Measurements from ENCODE around the gene NCKAP1.

Gene NCKAP1

DNA sequence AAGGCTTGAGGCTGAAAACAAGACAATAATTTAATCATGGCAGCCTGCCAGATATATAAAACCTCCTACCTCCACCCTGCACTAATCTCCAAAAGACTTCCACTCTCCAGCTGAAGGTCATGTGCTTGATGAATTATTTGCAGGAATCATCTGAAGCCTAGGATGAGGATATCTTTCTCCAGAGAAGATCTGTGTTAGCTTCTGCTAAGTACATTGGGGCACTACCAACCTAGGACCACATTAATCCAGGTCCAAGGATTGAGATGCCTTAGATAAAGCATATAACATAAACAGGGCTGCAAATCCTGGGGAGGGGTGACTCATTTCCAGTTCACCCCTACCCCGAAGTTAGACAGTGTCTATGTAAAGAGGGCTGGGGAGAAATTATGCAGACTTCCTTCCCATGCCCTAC lies 91.3 kb downstream of the NCKAP1 start:
- DNase-seq, result no peak

DNA sequence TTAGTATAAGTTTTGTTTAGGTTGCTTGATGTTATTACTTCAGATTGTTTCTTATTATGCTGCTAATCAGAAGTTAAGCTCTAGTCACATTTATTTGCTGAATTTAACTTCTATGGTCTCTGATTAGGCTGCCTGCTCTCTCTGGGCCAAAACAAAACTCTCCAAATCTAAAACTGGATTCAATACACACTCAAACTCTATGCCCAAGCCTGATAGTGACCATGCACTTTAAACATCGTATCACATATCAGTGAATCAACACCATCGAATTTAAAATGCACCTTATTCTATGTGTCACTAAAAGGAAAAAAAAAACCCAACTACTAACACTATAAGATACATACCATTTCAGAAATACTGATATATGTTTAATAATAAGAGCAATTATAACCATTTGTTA lies 94.9 kb downstream of the NCKAP1 start:
- DNase-seq, result no peak

- DNase-seq, result no peak
Measured at GRCh38 chr2:182942756-182943155, 95.5 kb downstream of the NCKAP1 start.

GRCh38 chr2:182941919-182942318 lies 96.3 kb downstream of the NCKAP1 start:
- no peak for DNase-seq

- DNase-seq, result no peak
Measured at GRCh38 chr2:182941121-182941722, 97.0 kb downstream of the NCKAP1 start.

DNA sequence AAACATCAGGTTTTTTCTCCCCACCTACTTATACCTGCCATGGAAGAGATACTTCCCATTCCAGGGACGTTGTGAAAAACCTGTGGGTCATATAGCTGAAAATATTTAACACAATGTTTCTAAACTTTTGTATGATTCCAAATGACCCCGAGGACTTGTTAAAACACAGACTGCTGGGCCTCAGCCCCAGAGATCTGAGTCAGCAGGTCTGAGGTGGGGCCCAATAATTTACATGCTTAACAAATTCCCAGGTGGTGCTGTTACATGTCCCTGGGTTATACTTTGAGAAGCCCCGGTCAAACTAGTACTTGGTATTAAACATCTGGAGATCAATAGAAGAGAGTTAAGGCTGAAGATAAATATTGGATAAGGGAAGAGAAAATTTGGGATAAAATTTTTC lies 100.4 kb downstream of the NCKAP1 start:
- no peak for DNase-seq

GRCh38 chr2:182933629-182934028 lies 104.6 kb downstream of the NCKAP1 start:
- DNase-seq, result no peak

- DNase-seq, result no peak
Measured at GRCh38 chr2:182929972-182930371, 108.3 kb downstream of the NCKAP1 start.

- DNase-seq, result no peak
Measured at GRCh38 chr2:182924306-182924705, 114.0 kb downstream of the NCKAP1 start.

- no peak for DNase-seq
Measured at GRCh38 chr2:182921234-182921633, 117.0 kb downstream of the NCKAP1 start.

GRCh38 chr2:182920631-182921056 lies 117.6 kb downstream of the NCKAP1 start:
- no peak for DNase-seq

GRCh38 chr2:182920089-182920488 lies 118.2 kb downstream of the NCKAP1 start:
- no peak for DNase-seq

GRCh38 chr2:182918961-182919652 lies 119.2 kb downstream of the NCKAP1 start:
- no peak for DNase-seq

DNA sequence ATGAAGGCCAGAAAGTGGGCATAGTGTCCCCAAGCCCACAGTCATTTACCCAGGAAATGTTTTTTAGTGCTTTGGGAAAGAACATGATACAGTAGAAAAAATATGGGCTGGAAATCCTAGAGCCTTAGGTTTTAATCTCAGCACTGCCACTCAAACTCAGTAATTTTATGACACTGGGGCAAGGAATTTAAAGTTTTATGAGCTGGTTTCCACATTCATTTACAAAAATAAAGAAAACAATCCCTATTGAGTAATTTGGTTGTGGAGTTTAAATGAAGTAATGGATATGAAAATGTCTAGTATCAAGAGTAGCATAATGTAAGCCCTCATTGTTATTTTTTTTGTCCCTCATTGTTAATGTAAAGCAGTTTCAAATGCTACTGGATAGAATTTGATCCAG lies 120.3 kb downstream of the NCKAP1 start:
- DNase-seq, result no peak

DNA sequence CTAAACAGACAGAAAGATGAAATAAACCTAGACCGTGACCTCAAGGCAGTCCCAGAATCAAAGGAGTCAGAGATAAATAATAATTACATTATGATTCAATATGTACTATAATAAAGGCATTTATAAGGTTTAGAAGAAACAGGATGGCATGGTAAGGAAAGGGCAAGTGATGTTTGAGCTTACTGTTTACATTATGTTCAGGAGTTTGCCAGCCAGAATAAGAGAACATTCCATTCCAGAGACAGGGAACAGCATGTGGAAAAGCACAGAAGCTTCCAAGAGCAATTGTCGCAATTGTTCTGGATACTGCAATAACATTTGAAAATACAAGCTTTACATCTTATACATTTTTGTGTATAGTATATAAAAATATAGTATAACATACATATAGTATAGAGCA lies 121.8 kb downstream of the NCKAP1 start:
- no peak for DNase-seq

GRCh38 chr2:182915369-182916326 lies 122.6 kb downstream of the NCKAP1 start:
- no peak for DNase-seq

- no peak for DNase-seq
Measured at GRCh38 chr2:182914852-182915251, 123.4 kb downstream of the NCKAP1 start.

GRCh38 chr2:182913064-182913463 lies 125.2 kb downstream of the NCKAP1 start:
- DNase-seq, result no peak

DNA sequence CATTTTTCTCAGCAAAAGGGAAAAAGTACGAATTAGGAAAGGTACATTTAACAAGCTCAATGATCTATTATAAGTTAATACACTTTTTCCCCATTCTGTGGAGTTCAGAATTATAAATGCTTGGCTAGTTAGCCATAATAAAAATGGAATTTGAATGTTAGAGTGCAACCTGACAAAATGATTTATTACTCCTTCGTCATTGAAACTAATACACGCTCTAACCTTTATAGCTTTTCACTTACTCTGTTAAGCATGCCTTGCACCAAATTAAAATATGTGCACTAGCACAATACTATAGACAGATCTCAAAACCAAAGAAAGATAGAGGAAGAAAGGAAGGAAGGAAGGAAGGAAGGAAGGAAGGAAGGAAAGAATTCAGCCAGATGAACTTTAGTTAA lies 125.7 kb downstream of the NCKAP1 start:
- no peak for DNase-seq

GRCh38 chr2:182911813-182912517 lies 126.3 kb downstream of the NCKAP1 start:
- no peak for DNase-seq

- DNase-seq, result no peak
Measured at GRCh38 chr2:182910965-182911364, 127.3 kb downstream of the NCKAP1 start.

- no peak for DNase-seq
Measured at GRCh38 chr2:182907081-182907830, 131.0 kb downstream of the NCKAP1 start.

All from GOT3 (cell line).